Activated naive CD4-positive, alpha-beta T cell treated with anti-CD3 and anti-CD28 coated beads, Interleukin-2, amount 50 U/mL, for 24 hours (primary cell): ENCODE results near the gene GRIK3.
"Not testable (repeated sequence)": the region's sequence is repeated elsewhere in the genome, so short reads cannot be mapped to it uniquely, and the experiment has no call there.

Experiments
- H3K27ac Mint-ChIP-seq: one replicate; pipeline ENCODE4 v1.8.0; 2021; ENCODE audit warnings: mild to moderate bottlenecking, mixed read lengths
- H3K27me3 Mint-ChIP-seq: one replicate; pipeline ENCODE4 v1.8.0; 2021; ENCODE audit warnings: mixed read lengths
- H3K36me3 Mint-ChIP-seq: one replicate; pipeline ENCODE4 v1.8.0; 2021; ENCODE audit warnings: mixed read lengths
- H3K4me1 Mint-ChIP-seq: one replicate; pipeline ENCODE4 v1.8.0; 2021; ENCODE audit warnings: mixed read lengths
- H3K4me3 Mint-ChIP-seq: one replicate; pipeline ENCODE4 v1.8.0; 2021; ENCODE audit warnings: mild to moderate bottlenecking, mixed read lengths
- H3K9me3 Mint-ChIP-seq: one replicate; pipeline ENCODE4 v1.8.0; 2021; ENCODE audit warnings: mixed read lengths

The GRIK3 gene

DNA sequence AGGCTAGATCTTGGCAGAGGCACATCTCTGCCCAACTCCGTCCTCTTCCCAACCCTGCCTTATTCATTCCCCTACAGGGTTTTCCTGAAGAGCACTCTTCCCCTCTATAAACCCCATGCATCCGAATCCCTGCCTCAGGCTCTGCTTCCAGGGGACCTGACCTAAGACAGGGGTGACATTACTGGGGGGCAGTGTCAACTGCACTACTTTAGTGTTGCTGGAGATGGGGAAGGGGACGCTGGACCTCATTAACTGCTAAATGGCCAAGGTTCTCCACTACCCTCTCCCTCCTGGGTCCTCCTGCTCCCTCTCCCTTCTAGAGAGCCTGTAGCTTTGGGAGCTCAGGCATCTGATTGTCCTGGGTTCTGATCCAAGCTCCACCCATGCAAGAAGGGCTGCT lies 126.2 kb downstream of the GRIK3 start:
- H3K27ac Mint-ChIP-seq: no peak overlapping the region
- H3K4me3 Mint-ChIP-seq: no peak overlapping the region
- H3K36me3 Mint-ChIP-seq: no peaks in the 10 kb centered on the region
- H3K4me1 Mint-ChIP-seq: no peaks in the 10 kb centered on the region
- no peaks in the 10 kb centered on the region for H3K9me3 Mint-ChIP-seq
- peaks cover 3% of the 10 kb centered on the region for H3K27me3 Mint-ChIP-seq

DNA sequence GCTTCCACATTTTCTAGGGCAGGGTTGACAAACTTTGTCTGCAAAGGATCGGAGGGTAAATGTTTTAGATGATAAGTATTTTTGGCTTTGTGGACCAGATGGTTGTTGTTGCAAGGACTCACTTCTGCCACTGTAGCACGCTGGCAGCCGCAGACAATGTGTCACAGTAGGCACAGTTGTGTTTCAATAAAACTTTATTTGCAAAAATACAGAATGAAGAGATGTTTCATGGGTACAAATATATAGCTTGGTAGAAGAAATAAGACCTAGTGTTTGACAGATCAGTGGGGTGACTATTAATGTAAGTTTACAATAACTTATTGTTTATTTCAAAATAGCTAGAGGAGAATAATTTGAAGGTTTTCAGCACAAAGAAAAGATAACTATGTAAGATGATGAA lies 127.8 kb downstream of the GRIK3 start:
- Mint-ChIP-seq H3K27ac (no peak overlapping the region), H3K9me3 (no peaks in the 10 kb centered on the region), H3K4me3 (no peak overlapping the region), H3K27me3 (peaks cover 4% of the 10 kb centered on the region), H3K4me1 (no peaks in the 10 kb centered on the region), H3K36me3 (no peaks in the 10 kb centered on the region)

DNA sequence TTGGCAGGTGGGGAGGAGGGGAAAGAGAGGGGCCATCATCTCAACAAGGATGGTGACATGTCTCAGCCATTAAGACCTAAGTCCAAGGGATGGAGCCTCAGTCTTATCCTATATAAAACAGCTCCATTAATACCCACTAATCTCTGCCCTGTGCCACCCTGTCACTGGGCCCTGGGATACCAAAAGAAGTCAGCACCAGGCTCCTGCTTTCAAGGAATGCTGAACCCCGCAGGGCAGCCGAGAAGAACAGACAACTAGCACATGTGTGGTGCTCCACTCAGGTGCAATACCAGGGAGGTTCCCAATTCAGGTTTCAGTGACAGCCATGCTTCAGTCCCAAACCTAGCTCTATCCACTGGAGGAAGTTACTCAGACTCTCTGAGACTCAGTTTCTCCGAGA lies 128.4 kb downstream of the GRIK3 start:
- Mint-ChIP-seq H3K27me3 (peaks cover 4% of the 10 kb centered on the region), H3K27ac (no peak overlapping the region)

DNA sequence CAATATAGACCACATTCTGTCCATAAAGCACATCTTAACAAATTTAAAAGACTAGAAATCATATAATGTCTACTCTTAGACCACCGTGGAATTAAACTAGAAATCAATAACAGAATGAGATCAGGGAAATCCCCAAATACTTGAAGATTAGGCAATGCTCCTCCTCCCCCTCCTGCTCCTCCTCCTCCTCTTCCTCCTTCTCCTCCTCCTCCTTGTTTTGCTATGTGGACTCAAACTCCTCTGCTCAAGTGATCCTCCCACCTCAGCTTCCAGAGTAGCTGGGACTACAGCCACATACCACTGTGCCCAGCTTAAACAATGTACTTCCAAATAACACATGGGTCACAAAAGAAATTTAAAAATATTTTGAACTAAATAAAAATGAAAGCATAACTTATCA lies 134.2 kb downstream of the GRIK3 start:
- no peak overlapping the region for H3K27ac Mint-ChIP-seq
- no peaks in the 10 kb centered on the region for H3K4me1 Mint-ChIP-seq
- no peak overlapping the region for H3K4me3 Mint-ChIP-seq
- H3K36me3 Mint-ChIP-seq: no peaks in the 10 kb centered on the region
- peaks cover 4% of the 10 kb centered on the region for H3K9me3 Mint-ChIP-seq
- peaks cover 12% of the 10 kb centered on the region for H3K27me3 Mint-ChIP-seq

More for the DNA sequence above, 128.4 kb downstream of the GRIK3 start:
- H3K36me3 Mint-ChIP-seq: no peaks in the 10 kb centered on the region
- H3K4me1 Mint-ChIP-seq: no peaks in the 10 kb centered on the region
- H3K4me3 Mint-ChIP-seq: no peak overlapping the region
- H3K9me3 Mint-ChIP-seq: no peaks in the 10 kb centered on the region

DNA sequence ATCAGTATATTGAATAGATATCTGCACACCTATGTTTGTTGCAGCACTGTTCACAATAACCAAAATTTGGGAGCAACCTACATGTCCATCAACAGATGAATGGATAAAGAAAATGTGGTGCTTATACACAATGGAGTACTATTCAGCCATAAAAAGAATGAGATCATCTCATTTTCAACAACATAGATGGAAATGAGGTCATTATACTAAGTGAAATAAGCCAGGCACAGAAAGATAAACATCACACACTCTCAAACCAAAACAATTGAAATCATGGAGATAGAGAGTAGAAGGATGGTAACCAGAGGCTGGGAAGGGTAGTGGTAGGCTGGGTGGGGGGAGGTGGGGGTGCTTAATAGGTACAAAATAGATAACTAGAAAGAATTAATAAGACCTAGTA lies 136.5 kb downstream of the GRIK3 start:
- H3K27ac Mint-ChIP-seq, H3K9me3 Mint-ChIP-seq, H3K4me1 Mint-ChIP-seq, H3K36me3 Mint-ChIP-seq, H3K4me3 Mint-ChIP-seq: not testable (repeated sequence)
- H3K27me3 Mint-ChIP-seq: peaks cover 12% of the 10 kb centered on the region

DNA sequence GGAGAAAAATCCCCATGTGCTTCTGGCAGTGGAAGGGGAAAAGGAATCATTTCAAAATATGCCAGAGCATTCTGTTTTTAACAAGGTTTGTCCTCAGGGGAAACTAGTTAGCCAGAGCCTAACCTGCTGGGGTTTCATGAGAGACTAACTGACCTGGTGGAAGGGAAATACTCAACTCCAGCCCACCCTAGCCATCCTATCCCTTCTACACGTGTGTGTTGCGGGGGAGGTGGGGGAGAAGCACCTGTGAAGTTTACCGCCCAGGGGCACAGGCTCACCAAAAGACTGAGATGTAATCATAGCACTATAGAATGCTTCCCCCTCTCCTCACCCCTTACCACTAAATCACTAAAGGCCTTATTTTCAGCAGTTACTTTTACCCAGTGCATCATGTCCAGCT lies 139.5 kb downstream of the GRIK3 start:
- Mint-ChIP-seq H3K4me3 (no peak overlapping the region), H3K36me3 (no peaks in the 10 kb centered on the region), H3K9me3 (peaks cover 4% of the 10 kb centered on the region), H3K27me3 (peaks cover 10% of the 10 kb centered on the region), H3K4me1 (no peaks in the 10 kb centered on the region), H3K27ac (no peak overlapping the region)

DNA sequence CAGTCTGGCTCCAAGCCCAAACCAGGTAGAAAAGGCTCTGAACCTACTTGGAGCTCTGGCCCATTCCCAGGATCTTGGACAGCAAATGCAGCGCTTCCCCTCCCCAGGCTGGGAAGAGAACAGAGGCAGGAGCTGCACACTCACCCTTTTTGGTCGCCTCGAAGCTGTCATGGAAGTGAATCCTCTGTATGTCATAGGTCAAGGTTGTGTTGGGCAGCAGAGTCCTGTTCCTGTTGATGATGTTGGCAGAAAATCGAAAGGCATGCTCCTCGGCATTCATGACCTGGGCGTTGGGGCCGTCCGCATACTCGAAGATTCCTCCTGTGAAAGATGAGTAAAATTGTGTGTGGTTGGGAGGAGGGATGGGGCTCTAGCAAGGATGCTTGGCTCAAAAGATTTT lies 143.5 kb downstream of the GRIK3 start:
- Mint-ChIP-seq H3K4me1 (no peaks in the 10 kb centered on the region), H3K9me3 (no peaks in the 10 kb centered on the region), H3K4me3 (no peak overlapping the region), H3K27ac (no peak overlapping the region), H3K36me3 (no peaks in the 10 kb centered on the region), H3K27me3 (peaks cover 8% of the 10 kb centered on the region)

DNA sequence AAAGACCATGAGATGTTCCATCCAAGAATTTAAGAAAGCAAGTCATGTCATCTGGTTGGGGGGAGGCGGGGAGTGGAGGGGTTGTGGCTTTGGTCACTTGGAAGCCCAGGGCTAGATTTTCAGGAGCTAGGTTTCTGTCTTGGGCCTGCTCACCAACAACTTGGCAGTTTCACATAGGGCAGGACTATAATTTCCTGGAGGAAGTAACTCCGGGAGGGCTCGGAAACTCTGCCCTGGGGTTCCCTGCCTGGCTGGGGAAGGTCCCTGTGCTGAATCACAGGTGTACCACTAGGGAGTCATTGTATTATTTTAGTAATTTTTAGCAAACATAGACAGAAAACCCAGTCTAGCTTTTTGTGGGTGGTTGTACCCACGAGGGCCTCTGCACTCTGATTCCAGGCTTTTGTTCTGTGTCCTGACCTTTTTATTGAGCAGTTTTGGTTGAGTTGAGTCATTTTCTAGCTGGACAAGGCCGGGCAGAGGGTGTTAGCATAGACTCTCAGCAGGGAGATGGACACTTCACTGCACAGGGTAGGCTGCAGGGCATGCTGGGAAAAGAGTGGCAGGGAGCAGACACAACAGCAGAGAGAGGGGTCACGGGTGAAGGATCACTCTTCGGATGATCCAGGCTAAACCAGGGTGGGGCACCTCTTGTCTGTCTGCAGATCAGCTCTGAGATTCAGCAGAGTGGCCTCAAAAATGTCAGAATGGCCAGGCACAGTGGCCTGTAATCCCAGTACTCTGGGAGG lies 144.7 kb downstream of the GRIK3 start:
- no peaks in the 10 kb centered on the region for H3K9me3 Mint-ChIP-seq
- H3K27me3 Mint-ChIP-seq: peaks cover 8% of the 10 kb centered on the region
- no peaks in the 10 kb centered on the region for H3K4me1 Mint-ChIP-seq
- no peaks in the 10 kb centered on the region for H3K36me3 Mint-ChIP-seq
- H3K4me3 Mint-ChIP-seq: no peak overlapping the region
- no peak overlapping the region for H3K27ac Mint-ChIP-seq

DNA sequence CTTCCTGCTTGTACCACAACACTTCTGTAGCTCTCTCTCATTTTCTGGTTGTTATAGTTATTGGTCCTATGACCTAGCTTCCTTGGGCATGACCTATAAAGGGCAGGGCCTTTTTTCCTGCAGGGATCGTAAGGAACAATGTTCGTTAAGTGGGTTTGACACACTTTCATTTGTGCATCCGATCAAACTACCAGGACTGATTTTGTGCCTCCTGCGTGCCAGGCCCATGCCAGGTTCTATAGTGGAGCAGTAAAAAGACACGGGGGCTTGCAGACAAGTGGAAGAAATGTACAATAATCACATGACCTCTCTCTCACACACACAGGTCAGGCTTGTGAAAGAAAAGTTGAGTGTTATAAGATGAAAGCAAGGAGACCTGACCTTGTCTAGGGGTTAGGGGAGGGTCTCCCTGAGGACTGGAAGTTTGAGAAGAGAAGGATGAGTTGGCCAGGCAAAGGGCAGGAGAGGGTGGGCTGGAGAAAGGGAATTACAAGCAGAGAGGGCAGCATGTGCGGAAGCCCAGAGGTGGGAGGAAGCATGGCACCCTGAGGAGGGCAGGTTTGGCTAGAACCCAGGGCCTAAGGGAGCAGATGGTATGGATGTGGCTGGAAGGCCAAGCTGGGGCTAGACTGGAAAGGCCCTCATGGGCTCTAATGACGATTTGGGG lies 145.4 kb downstream of the GRIK3 start:
- H3K27me3 Mint-ChIP-seq: peaks cover 8% of the 10 kb centered on the region
- H3K4me1 Mint-ChIP-seq: no peaks in the 10 kb centered on the region
- no peak overlapping the region for H3K4me3 Mint-ChIP-seq
- H3K36me3 Mint-ChIP-seq: no peaks in the 10 kb centered on the region
- no peak overlapping the region for H3K27ac Mint-ChIP-seq
- H3K9me3 Mint-ChIP-seq: no peaks in the 10 kb centered on the region

DNA sequence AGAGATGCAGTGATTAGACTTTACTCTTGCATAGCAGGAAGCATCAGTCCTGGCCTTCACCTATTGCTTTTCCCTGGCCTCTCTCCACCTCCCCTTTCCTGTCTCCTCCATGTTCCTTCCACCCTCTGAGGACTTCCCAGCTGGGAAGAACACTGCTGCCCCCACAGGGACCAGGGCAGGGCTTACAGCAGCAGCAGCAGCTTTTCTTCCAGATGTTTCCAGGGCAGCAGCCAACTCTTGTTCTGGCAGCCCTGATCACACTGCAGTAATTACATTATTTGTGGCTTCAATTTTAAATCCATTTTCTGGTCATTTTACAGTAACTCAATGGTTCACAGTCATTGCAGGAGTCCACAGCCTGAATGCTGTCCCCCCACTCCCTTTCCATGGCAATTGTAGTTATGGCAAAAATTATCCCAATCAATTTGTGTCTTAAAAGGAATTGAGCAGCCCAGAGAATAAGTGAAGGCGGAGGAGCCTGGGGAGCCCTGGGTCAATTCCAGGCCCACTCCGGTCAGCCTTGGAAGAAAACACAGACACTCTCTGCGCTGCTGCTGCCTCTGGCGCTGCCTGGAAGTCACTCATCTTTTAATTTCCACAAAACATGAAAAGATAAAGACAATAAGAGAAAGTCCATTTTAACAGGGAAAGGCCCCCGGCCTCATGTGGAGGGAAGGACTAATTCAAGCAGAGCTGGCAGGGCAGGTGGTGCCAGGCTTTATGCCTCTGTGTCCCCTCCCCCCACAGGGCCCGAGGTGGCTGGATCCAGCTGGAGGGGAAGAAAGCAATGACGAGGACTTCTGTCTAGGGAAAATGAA lies 148.6 kb downstream of the GRIK3 start:
- Mint-ChIP-seq H3K36me3 (no peaks in the 10 kb centered on the region), H3K27me3 (peaks cover 6% of the 10 kb centered on the region), H3K27ac (no peak overlapping the region), H3K4me3 (no peak overlapping the region), H3K9me3 (no peaks in the 10 kb centered on the region), H3K4me1 (no peaks in the 10 kb centered on the region)

DNA sequence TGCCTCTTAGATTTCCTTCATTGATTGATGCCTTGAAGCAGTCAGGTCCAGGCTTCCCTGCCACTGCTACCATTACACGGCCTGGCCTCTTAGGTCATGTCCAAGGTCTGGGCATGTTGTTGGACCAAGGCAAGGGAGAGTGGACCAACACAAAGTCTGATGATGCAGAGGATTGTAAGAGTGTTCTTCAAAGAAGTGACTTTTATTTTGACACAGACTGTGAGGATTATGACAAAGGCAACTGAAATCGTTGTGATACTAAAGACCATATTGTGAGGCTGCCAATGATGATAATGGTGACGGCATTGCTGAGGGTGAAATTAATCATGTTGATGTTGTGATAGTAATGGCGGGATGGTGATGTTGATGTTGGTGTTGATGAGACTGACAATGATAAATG lies 149.5 kb downstream of the GRIK3 start:
- Mint-ChIP-seq H3K27ac (no peak overlapping the region), H3K4me1 (no peaks in the 10 kb centered on the region), H3K9me3 (no peaks in the 10 kb centered on the region), H3K36me3 (no peaks in the 10 kb centered on the region), H3K4me3 (no peak overlapping the region), H3K27me3 (peaks cover 9% of the 10 kb centered on the region)

DNA sequence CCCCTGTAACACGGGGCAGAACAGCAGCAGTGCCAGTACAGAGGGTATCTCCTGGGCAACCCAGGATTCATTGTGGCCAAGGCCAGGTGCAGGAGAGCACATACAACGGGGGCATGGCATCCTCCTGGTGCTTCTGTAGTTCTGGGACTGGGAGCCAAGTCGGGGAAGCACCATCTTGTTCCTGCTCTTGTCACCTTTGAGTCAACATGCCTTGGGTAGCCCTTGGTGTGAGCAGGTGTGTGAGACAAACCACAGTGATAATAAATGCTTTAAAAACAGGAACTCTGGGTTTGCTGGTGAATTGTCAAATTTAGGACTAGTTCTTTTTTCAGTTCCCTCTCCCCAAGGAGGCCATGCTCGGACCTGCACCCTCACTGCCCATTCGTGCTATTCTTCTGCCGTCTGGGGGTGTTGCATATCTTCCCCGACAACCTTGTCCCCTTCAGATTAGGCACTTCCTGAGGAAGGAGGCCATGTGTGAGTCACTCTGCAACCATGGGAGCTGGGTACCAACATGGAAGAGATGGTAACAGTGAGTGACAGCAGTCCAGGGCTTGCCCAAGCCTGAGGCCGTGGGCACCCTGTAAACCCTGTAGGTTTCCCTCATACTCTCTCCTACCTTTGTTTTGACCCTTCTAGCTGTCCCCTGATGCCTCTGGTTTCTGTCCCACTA lies 150.2 kb downstream of the GRIK3 start:
- Mint-ChIP-seq H3K9me3 (no peaks in the 10 kb centered on the region), H3K4me1 (no peaks in the 10 kb centered on the region), H3K27ac (no peak overlapping the region), H3K4me3 (no peak overlapping the region), H3K36me3 (no peaks in the 10 kb centered on the region), H3K27me3 (peaks cover 9% of the 10 kb centered on the region)

DNA sequence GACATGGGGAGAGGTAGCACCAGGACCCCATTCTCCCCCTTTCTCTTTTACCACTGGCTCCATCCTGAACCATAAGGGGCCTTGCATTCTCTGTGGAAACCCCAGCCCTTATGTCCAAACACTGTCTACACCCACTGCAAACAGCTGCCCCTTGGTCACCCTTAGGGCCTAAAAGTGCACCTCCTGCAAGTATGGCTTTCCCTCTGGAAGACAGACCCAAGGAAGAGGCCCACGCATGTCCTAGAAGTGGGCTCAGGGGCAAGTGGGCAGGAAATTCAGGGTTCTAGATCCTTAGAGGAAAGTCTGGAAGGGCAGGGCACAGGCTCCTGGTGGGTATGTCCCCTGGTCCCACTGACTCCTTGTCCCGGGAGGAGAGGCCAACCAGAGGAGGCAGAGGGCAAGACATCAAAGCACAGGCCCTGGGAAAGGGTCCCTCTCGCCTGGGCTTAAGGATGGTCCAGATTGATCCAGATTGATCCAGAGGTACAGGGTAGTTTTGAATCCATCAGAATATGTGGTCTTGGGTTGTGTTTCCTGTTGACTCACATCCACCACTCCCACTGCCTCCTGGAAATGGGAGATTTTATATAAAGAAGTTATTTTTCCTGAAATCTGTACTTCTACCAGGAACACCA lies 150.9 kb downstream of the GRIK3 start:
- H3K9me3 Mint-ChIP-seq: no peaks in the 10 kb centered on the region
- no peak overlapping the region for H3K4me3 Mint-ChIP-seq
- no peaks in the 10 kb centered on the region for H3K4me1 Mint-ChIP-seq

DNA sequence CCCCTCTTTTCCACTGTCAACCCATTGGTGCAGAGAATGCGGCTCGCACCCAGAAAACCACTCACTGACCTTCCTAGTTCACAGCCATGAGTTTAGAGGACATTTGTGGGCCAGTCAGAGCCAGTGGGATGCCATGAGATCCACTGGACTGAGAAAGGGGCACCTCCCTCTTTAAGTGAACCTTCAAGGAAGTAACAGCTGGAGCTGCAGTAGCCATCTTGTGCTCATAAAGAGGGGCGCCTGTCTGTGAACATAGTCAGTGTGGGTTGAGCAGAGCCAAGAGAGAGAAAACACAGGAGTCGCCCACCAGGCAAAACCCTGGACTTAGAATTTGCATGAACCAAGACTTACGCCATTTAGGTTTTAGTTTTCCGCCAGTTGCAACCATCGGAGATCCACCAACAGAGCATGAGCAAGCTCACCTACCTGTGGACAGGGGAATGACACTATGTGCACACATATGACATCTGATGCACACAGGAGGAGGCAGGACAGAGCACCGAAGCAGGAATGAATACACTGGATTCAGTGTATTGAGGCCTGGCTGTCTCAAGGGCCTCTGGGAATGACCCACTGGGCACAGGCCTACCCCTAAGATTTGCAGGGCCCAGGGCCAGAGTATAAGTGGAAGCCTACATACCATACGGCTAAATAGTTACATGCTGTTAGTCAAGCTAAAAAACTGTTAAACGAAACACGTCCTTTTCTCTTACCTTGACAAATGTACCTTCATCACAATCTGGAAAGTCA lies 151.6 kb downstream of the GRIK3 start:
- peaks cover 3% of the 10 kb centered on the region for H3K27me3 Mint-ChIP-seq
- no peaks in the 10 kb centered on the region for H3K36me3 Mint-ChIP-seq
- H3K9me3 Mint-ChIP-seq: no peaks in the 10 kb centered on the region
- no peak overlapping the region for H3K4me3 Mint-ChIP-seq
- no peak overlapping the region for H3K27ac Mint-ChIP-seq
- H3K4me1 Mint-ChIP-seq: no peaks in the 10 kb centered on the region

More for the DNA sequence above, 150.9 kb downstream of the GRIK3 start:
- H3K27ac Mint-ChIP-seq: no peak overlapping the region
- H3K27me3 Mint-ChIP-seq: peaks cover 3% of the 10 kb centered on the region
- H3K36me3 Mint-ChIP-seq: no peaks in the 10 kb centered on the region

DNA sequence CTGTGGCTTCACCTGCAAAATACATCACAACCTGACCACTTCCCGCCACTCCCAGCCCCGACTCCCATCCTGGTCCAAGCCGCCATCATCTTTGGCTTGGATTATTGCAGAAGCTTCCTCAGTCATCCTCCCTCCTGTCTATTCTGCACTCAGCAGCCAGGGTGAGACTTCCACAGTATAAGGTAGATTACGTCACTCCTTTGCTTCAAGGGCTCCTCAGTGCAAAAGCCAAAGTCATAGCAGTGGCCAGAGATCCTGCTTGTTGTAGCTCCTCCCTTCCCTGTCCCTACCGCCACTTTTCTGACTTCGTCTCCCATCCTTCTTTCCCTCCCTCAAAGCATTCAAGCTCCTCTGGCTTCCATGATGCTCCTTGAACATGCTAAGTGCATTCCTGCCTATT lies 152.8 kb downstream of the GRIK3 start:
- no peaks in the 10 kb centered on the region for H3K36me3 Mint-ChIP-seq
- peaks cover 6% of the 10 kb centered on the region for H3K27me3 Mint-ChIP-seq
- H3K4me3 Mint-ChIP-seq: no peak overlapping the region
- no peaks in the 10 kb centered on the region for H3K4me1 Mint-ChIP-seq
- no peaks in the 10 kb centered on the region for H3K9me3 Mint-ChIP-seq
- no peak overlapping the region for H3K27ac Mint-ChIP-seq
